IMR-90 (cell line): ENCODE measurements around the gene SDCCAG8. TPM values are rescaled to one million over a fixed set of nuclear protein-coding genes. Genes with fewer than 3 reads are reported as not detected.

Experiments used
- ATAC-seq: fragments of 200-7000 bp; cut with Tn5 transposase; 2 replicates; pipeline ENCODE4 v1.9.1; 2020; ENCODE audit warnings: low read depth, mild to moderate bottlenecking, moderate library complexity
- BruUV-seq: library from RNA; stranded (reverse); fragments of 400-500 nt; replicated peaks from 2 replicates; lab custom pipeline; 2021; lab: Mats Ljungman, UMichigan
- CTCF ChIA-PET: fragments of 300-600 bp; formaldehyde crosslinking; extraction: SDS; loops from one replicate; lab custom pipeline; 2021; ENCODE audit warnings: antibody characterized with exemption; lab: Yijun Ruan, JAX
- POLR2A ChIA-PET: fragments of 300-600 bp; sonication (Branson Sonifier 250); formaldehyde crosslinking; loops from one replicate; lab custom pipeline; 2022; ENCODE audit warnings: antibody characterized with exemption; ENCODE audit not compliant: unreplicated experiment; lab: Charles Lee
- DNase-seq: peaks from one replicate; pipeline ENCODE4 v3.0.0; 2013
- H2AFZ ChIP-seq: replicated peaks from 2 replicates; pipeline ENCODE3; 2013; ENCODE audit warnings: low read length, mild to moderate bottlenecking; ENCODE audit not compliant: poor library complexity
- H2AK5ac ChIP-seq: 2 replicates; pipeline ENCODE4 v1.6.1; 2013; ENCODE audit warnings: low read depth, low read length, inconsistent platforms
- H2AK9ac ChIP-seq: replicated peaks from 2 replicates; pipeline ENCODE3; 2013; ENCODE audit warnings: mild to moderate bottlenecking, low read depth, low read length, moderate library complexity; ENCODE audit not compliant: poor library complexity
- H2BK120ac ChIP-seq: 2 replicates; pipeline ENCODE4 v1.6.1; 2013; ENCODE audit warnings: low read depth, low read length, inconsistent platforms
- H2BK15ac ChIP-seq: 3 replicates; pipeline ENCODE4 v1.6.1; 2013; ENCODE audit warnings: low read depth, low read length, inconsistent platforms
- H2BK20ac ChIP-seq: 2 replicates; pipeline ENCODE4 v1.6.1; 2013; ENCODE audit warnings: low read depth, mild to moderate bottlenecking, inconsistent platforms, low read length, moderate library complexity
- H2BK5ac ChIP-seq: 2 replicates; pipeline ENCODE4 v1.6.1; 2013; ENCODE audit warnings: mild to moderate bottlenecking, low read depth, low read length, inconsistent platforms; ENCODE audit not compliant: poor library complexity, severe bottlenecking
- H3K14ac ChIP-seq: replicated peaks from 2 replicates; pipeline ENCODE4 v1.6.1; 2013; ENCODE audit warnings: low read depth, low read length, inconsistent platforms
- H3K18ac ChIP-seq: 2 replicates; pipeline ENCODE4 v1.6.1; 2013; ENCODE audit warnings: low read depth, low read length, control low read depth
- H3K23ac ChIP-seq: 2 replicates; pipeline ENCODE4 v1.6.1; 2013; ENCODE audit warnings: low read depth, low read length, inconsistent platforms
- H3K27ac ChIP-seq: 2 replicates; pipeline ENCODE4 v1.5.1; 2013; ENCODE audit warnings: mild to moderate bottlenecking, control low read depth, low read length; ENCODE audit not compliant: insufficient read depth
- H3K27me3 ChIP-seq: 2 replicates; pipeline ENCODE4 v1.6.1; 2013; ENCODE audit warnings: low read length; ENCODE audit not compliant: control insufficient read depth, insufficient read depth
- H3K36me3 ChIP-seq: 2 replicates; pipeline ENCODE4 v1.6.1; 2013; ENCODE audit warnings: low read length, mixed read lengths; ENCODE audit not compliant: control insufficient read depth, insufficient read depth
- H3K4ac ChIP-seq: 2 replicates; pipeline ENCODE4 v1.6.1; 2013; ENCODE audit warnings: low read depth, low read length, inconsistent platforms
- H3K4me1 ChIP-seq: 2 replicates; pipeline ENCODE4 v1.6.1; 2013; ENCODE audit warnings: low read length, mixed read lengths; ENCODE audit not compliant: control insufficient read depth, insufficient read depth
- H3K4me2 ChIP-seq: 2 replicates; pipeline ENCODE4 v1.6.1; 2013; ENCODE audit warnings: low read depth, mild to moderate bottlenecking, control low read depth, low read length, moderate library complexity
- H3K4me3 ChIP-seq: 2 replicates; pipeline ENCODE4 v1.5.1; 2013; ENCODE audit warnings: low read depth, mild to moderate bottlenecking, control low read depth, low read length, moderate library complexity; ENCODE audit not compliant: insufficient read depth
- H3K56ac ChIP-seq: 2 replicates; pipeline ENCODE4 v1.6.1; 2013; ENCODE audit warnings: low read length, inconsistent platforms; ENCODE audit not compliant: insufficient read depth; ENCODE audit errors: extremely low read depth
- H3K79me1 ChIP-seq, 2 experiments: 2 replicates each; pipeline ENCODE4 v1.6.1; 2013; ENCODE audit warnings: low read length in 2 of 2, inconsistent platforms in 1 of 2, low read depth in 1 of 2
- H3K9ac ChIP-seq: 2 replicates; pipeline ENCODE4 v1.6.1; 2013; ENCODE audit warnings: low read depth, low read length, control low read depth
- H3K9me1 ChIP-seq: 2 replicates; pipeline ENCODE4 v1.6.1; 2013; ENCODE audit warnings: low read length, inconsistent platforms; ENCODE audit not compliant: insufficient read depth
- H3K9me3 ChIP-seq: 2 replicates; pipeline ENCODE4 v1.6.1; 2013; ENCODE audit warnings: low read length; ENCODE audit not compliant: control insufficient read depth, insufficient read depth
- H4K20me1 ChIP-seq: 2 replicates; pipeline ENCODE4 v1.6.1; 2013; ENCODE audit warnings: low read length, inconsistent platforms; ENCODE audit not compliant: insufficient read depth
- H4K5ac ChIP-seq: 2 replicates; pipeline ENCODE4 v1.6.1; 2013; ENCODE audit warnings: mild to moderate bottlenecking, low read depth, low read length, control low read depth
- H4K8ac ChIP-seq, 2 experiments: 2 replicates each; pipeline ENCODE4 v1.6.1; 2013; ENCODE audit warnings: low read depth in 2 of 2, low read length in 2 of 2, control low read depth in 1 of 2, inconsistent platforms in 1 of 2
- H4K91ac ChIP-seq: 2 replicates; pipeline ENCODE4 v1.6.1; 2013; ENCODE audit warnings: low read depth, low read length, inconsistent platforms; ENCODE audit not compliant: insufficient read depth
- ELK1 ChIP-seq: fragments of 150-350 bp; IDR thresholded peaks from 2 replicates; pipeline ENCODE4 v1.6.1; 2016; ENCODE audit warnings: low read depth, mild to moderate bottlenecking, low read length, moderate library complexity, borderline replicate concordance
- MXI1 ChIP-seq: IDR thresholded peaks from 2 replicates; pipeline ENCODE4 v1.6.1; 2012; ENCODE audit warnings: low read depth, mild to moderate bottlenecking, low read length, moderate library complexity, borderline replicate concordance
- SMC3 ChIP-seq: fragments of 150-350 bp; IDR thresholded peaks from 2 replicates; pipeline ENCODE4 v1.6.1; 2016; ENCODE audit warnings: low read depth, mild to moderate bottlenecking, antibody characterized with exemption, low read length, moderate library complexity
- WGBS, 2 experiments: methylation state at CpG; one replicate each; pipeline versions ENCODE4 v1.1.5 to v1.1.7; 2013; ENCODE audit warnings: missing lambda C conversion rate in 2 of 2; ENCODE audit not compliant: insufficient read length in 1 of 2; ENCODE audit errors: extremely low coverage in 2 of 2; 5-methylcytosine and 5-hydroxymethylcytosine counted together
- dilution Hi-C: fragments of 300-500 bp; cut with HindIII; formaldehyde crosslinking; loops from one replicate; pipeline ENCODE4 v1.14.3; 2018; ENCODE audit warnings: low sequenced_read_pairs; ENCODE audit not compliant: unreplicated experiment
- in situ Hi-C: fragments of 300-500 bp; cut with MboI; formaldehyde crosslinking; loops from 3 replicates; pipeline ENCODE4 v1.14.3; 2019; ENCODE audit warnings: low sequenced_read_pairs, inconsistent platforms, mixed read lengths
- intact Hi-C: fragments of 100-400 bp; cut with micrococcal nuclease; formaldehyde crosslinking; loops from 2 replicates; pipeline ENCODE4 v1.10.0; 2022
- polyA plus RNA-seq, 3 experiments: library from polyadenylated mRNA; depleted of rRNA; stranded (reverse); fragments of >200 nt; gene quantifications; 2 replicates each; pipeline ENCODE4 v1.2.3, GENCODE V29; 2012; ENCODE audit warnings: low replicate concordance in 1 of 3
- total RNA-seq: library from RNA; depleted of rRNA; stranded (reverse); fragments of >200 nt; gene quantifications from 2 replicates; pipeline ENCODE4 v1.2.3, GENCODE V29; 2012

SDCCAG8 gene
- total and polyA plus RNA-seq, 2 of the 4 experiments (the other 2 are of a cell fraction): 25.2 to 46.8 TPM

- H4K91ac ChIP-seq: no peak overlapping the region
Observed at GRCh38 chr1:243415663-243416408, 160.0 kb downstream of the SDCCAG8 start.

More at GRCh38 chr1:243415663-243416408, 160.0 kb downstream of the SDCCAG8 start:
- no peak overlapping the region for H4K5ac ChIP-seq
- peaks cover 2% of the 10 kb centered on the region; the same call in 1 of the 2 replicates for H3K36me3 ChIP-seq
- H2AK5ac ChIP-seq: no peak overlapping the region
- WGBS, 2 experiments: 80% methylated on average over 2 of the region's 9 CpGs; no CpG with 5 or more reads in 1 of the 2 experiments
- no peak overlapping the region for H2BK15ac ChIP-seq
- H2BK20ac ChIP-seq: no peak overlapping the region
- no TSS peak for BruUV-seq
- DNase-seq (no peak), ATAC-seq (no peak)
- in situ Hi-C loops (no loop called here), dilution Hi-C loops (no loop called here), intact Hi-C loops (no loop called here)
- no peaks in the 10 kb centered on the region for H4K20me1 ChIP-seq
- H3K18ac ChIP-seq: no peak overlapping the region
- no peaks in the 10 kb centered on the region for H3K27me3 ChIP-seq
- H3K4me2 ChIP-seq: no peak overlapping the region
- H2AK9ac ChIP-seq: no peak overlapping the region
- no peak overlapping the region for H2BK5ac ChIP-seq
- H2AFZ ChIP-seq: no peak overlapping the region
- TF ChIP-seq ELK1 (no peak), MXI1 (no peak), SMC3 (no peak)
- H3K9ac ChIP-seq: no peak overlapping the region
- ChIA-PET CTCF (no interaction called here), POLR2A (no interaction called here)
- H3K79me1 ChIP-seq: no peaks in the 10 kb centered on the region
- H3K23ac ChIP-seq: no peak overlapping the region
- H3K9me3 ChIP-seq: no peaks in the 10 kb centered on the region
- no peak overlapping the region for H3K27ac ChIP-seq
- no peak overlapping the region for H3K14ac ChIP-seq
- H3K56ac ChIP-seq: no peak overlapping the region
- H4K8ac ChIP-seq: no peak overlapping the region
- H2BK120ac ChIP-seq: no peak overlapping the region
- H3K9me1 ChIP-seq: 0 out of 2 replicates have a peak, but pooled peaks cover 3% of the 10 kb centered on the region
- no peak overlapping the region for H3K4me3 ChIP-seq
- H3K4ac ChIP-seq: no peak overlapping the region
- no peaks in the 10 kb centered on the region for H3K4me1 ChIP-seq
